GM12873 (cell line): ENCODE data around the gene BIRC5.

Source experiments
- CTCF ChIP-seq: IDR thresholded peaks from 2 replicates; pipeline ENCODE4 v1.5.1; 2012; ENCODE audit warnings: low read depth, mild to moderate bottlenecking, moderate library complexity, low read length, control low read depth; ENCODE audit not compliant: insufficient read depth; ENCODE audit errors: missing control alignments

BIRC5 gene

GRCh38 chr17:78230252-78230962 is 16.4 kb downstream of the BIRC5 start:
- no peak for TF ChIP-seq CTCF

GRCh38 chr17:78230996-78231935 is 17.2 kb downstream of the BIRC5 start, which contains the start of gene TMEM235:
TSS of gene TMEM235 (plus strand) at chr17:78231631. CDS start at chr17:78232024, 393 bp downstream.
- no peak for TF ChIP-seq CTCF

GRCh38 chr17:78231991-78232858 is 18.2 kb downstream of the BIRC5 start:
- no peak for TF ChIP-seq CTCF

- no peak for TF ChIP-seq CTCF
Observed at GRCh38 chr17:78232859-78233173, 18.8 kb downstream of the BIRC5 start.

GRCh38 chr17:78233678-78234077 is 19.6 kb downstream of the BIRC5 start:
- TF ChIP-seq CTCF: no peak

- TF ChIP-seq CTCF: no peak
Observed at GRCh38 chr17:78234261-78234865, 20.3 kb downstream of the BIRC5 start.
